OCI-LY3 (cell line): ENCODE data around the gene PLB1.

ENCODE experiments used
- H2AFZ ChIP-seq: fragments of 200-600, 300-600 bp; shearing (Covaris generic); 2 replicates; pipeline ENCODE4 v1.6.0; 2014; ENCODE audit warnings: antibody characterized with exemption, low read depth, low read length
- H3K27ac ChIP-seq: fragments of 200-600, 300-600 bp; sonication (generic); 2 replicates; pipeline ENCODE4 v1.5.1; 2014; ENCODE audit warnings: mild to moderate bottlenecking, low read length, moderate library complexity, mixed read lengths
- H3K27me3 ChIP-seq: fragments of 200-600, 300-600 bp; sonication (generic); 2 replicates; pipeline ENCODE4 v1.6.1; 2014; ENCODE audit warnings: low read depth, low read length, mixed read lengths
- H3K36me3 ChIP-seq: fragments of 200-600, 300-600 bp; sonication (generic); replicated peaks from 2 replicates; pipeline ENCODE3; 2014; ENCODE audit warnings: low read depth, low read length, mixed read lengths
- H3K4me1 ChIP-seq: fragments of 300-600, 200-600 bp; sonication (generic); 2 replicates; pipeline ENCODE4 v1.6.1; 2014; ENCODE audit warnings: low read length, mixed read lengths
- H3K4me2 ChIP-seq: fragments of 200-600, 300-600 bp; sonication (generic); 2 replicates; pipeline ENCODE4 v1.6.1; 2014; ENCODE audit warnings: low read length, mixed read lengths
- H3K4me3 ChIP-seq: fragments of 300-600, 200-600 bp; sonication (generic); 2 replicates; pipeline ENCODE4 v1.5.1; 2014; ENCODE audit warnings: antibody characterized with exemption, mild to moderate bottlenecking, low read length, moderate library complexity
- H3K79me2 ChIP-seq: fragments of 300-600, 200-600 bp; shearing (Covaris generic); 2 replicates; pipeline ENCODE4 v1.6.1; 2014; ENCODE audit warnings: mild to moderate bottlenecking, low read length, mixed read lengths
- H3K9ac ChIP-seq: fragments of 300-600, 200-600 bp; shearing (Covaris generic); 2 replicates; pipeline ENCODE4 v1.6.0; 2014; ENCODE audit warnings: mild to moderate bottlenecking, low read length, moderate library complexity
- H3K9me3 ChIP-seq: fragments of 200-600, 300-600 bp; shearing (Covaris generic); 2 replicates; pipeline ENCODE4 v1.6.1; 2014; ENCODE audit warnings: low read length, mixed read lengths; ENCODE audit not compliant: insufficient read depth
- H4K20me1 ChIP-seq: fragments of 200-600, 300-600 bp; sonication (generic); 2 replicates; pipeline ENCODE4 v1.6.1; 2016; ENCODE audit warnings: low read length, mixed read lengths; ENCODE audit not compliant: insufficient read depth
- EZH2phosphoT487 ChIP-seq: fragments of 200-600 bp; shearing (Covaris generic); IDR thresholded peaks from 2 replicates; pipeline ENCODE4 v1.6.1; 2018; ENCODE audit warnings: antibody characterized with exemption, mixed run types, low read depth
- TF ChIP-seq, protein P1 (sequence below): fragments of 200-600, 300-600 bp; sonication (generic); IDR thresholded peaks from 2 replicates; pipeline ENCODE4 v1.5.1; 2014; ENCODE audit warnings: antibody characterized with exemption, low read length, low read depth

PLB1 gene

DNA sequence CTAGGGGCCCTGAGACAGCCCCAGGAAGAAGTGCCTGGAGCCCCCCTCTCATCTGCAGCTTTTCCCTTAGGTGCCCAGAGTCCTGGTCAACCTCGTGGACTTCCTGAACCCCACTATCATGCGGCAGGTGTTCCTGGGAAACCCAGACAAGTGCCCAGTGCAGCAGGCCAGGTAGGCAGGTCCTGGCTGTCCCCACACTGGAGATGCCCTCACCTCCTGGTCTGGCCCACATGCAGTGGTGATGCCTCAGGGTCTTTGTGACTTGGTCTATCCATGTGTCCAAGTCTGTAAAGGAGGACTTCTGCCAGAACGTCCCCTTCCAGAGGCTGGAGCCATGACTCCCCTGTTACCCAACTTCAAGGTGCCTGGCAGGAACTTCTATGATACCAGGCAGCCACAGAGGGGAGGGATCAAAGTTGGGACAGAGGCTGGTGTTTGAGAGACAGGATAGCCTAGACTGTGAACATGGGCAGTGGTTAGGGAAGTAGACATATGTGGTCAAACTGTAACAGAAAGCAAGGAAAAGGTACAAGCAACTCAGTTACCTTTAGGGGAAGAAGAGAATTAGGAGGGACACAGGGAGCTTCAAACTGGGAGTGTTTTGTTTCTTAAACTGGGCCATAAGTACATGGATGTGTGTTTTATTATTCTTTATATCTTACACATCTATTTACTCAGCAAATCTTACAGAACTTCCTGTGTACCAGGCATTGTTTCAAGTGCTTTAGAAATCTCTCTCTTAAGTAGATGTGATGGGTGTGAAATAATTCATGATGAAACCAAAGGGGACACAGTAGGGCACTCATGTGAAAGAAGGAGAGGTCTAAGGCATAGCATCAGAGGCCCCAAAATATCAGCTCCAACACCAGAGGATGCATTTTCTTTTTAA, 107.1 kb downstream of the PLB1 start:
- Histone ChIP-seq H3K4me3 (no peak overlapping the region), H3K9ac (no peak overlapping the region), H3K4me1 (peaks cover 13% of the 10 kb centered on the region), H2AFZ (no peak overlapping the region), H4K20me1 (no peaks in the 10 kb centered on the region), H3K79me2 (no peaks in the 10 kb centered on the region), H3K9me3 (no peaks in the 10 kb centered on the region), H3K4me2 (no peak overlapping the region), H3K27ac (no peak overlapping the region), H3K36me3 (no peaks in the 10 kb centered on the region), H3K27me3 (no peaks in the 10 kb centered on the region)
- TF ChIP-seq EZH2phosphoT487: no peak
- TF ChIP-seq, protein P1, sequence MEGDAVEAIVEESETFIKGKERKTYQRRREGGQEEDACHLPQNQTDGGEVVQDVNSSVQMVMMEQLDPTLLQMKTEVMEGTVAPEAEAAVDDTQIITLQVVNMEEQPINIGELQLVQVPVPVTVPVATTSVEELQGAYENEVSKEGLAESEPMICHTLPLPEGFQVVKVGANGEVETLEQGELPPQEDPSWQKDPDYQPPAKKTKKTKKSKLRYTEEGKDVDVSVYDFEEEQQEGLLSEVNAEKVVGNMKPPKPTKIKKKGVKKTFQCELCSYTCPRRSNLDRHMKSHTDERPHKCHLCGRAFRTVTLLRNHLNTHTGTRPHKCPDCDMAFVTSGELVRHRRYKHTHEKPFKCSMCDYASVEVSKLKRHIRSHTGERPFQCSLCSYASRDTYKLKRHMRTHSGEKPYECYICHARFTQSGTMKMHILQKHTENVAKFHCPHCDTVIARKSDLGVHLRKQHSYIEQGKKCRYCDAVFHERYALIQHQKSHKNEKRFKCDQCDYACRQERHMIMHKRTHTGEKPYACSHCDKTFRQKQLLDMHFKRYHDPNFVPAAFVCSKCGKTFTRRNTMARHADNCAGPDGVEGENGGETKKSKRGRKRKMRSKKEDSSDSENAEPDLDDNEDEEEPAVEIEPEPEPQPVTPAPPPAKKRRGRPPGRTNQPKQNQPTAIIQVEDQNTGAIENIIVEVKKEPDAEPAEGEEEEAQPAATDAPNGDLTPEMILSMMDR: no peak

GRCh38 chr2:28603821-28604220, 108.0 kb downstream of the PLB1 start:
- no peaks in the 10 kb centered on the region for H3K27me3 ChIP-seq
- TF ChIP-seq, protein P1: no peak
- TF ChIP-seq EZH2phosphoT487: no peak
- no peak overlapping the region for H3K4me2 ChIP-seq

DNA sequence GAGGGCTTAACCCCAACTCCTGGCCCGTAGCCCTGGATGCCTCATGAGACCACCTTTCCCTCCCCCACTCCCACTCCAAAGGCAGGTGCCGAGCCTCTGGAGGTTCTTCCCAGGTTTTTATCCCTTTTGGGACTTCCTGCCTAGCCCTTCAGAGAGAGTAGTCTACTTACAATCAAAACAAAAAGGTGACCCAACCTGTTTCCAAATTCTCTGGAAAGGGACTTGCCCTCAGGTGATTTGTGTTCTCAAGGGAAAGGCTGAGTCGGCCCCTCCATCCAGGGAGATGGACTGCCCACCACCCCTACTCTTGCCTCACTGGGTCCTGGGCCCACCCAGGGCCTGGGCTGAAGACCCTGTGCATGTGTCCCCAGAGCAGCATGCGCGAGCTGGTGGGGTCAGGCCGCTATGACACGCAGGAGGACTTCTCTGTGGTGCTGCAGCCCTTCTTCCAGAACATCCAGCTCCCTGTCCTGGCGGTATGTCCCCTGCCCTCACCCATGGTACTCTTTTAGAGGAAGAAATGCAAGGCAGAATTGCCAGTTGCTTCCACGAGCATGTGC, 108.5 kb downstream of the PLB1 start:
- no peaks in the 10 kb centered on the region for H3K9me3 ChIP-seq
- TF ChIP-seq EZH2phosphoT487: no peak
- TF ChIP-seq, protein P1: no peak
- no peak overlapping the region for H2AFZ ChIP-seq
- H3K4me1 ChIP-seq: peaks cover 13% of the 10 kb centered on the region
- no peak overlapping the region for H3K4me2 ChIP-seq
- no peak overlapping the region for H3K27ac ChIP-seq
- H3K4me3 ChIP-seq: no peak overlapping the region
- H3K27me3 ChIP-seq: 0 out of 2 replicates have a peak, but pooled peaks cover 2% of the 10 kb centered on the region
- no peaks in the 10 kb centered on the region for H3K79me2 ChIP-seq
- no peaks in the 10 kb centered on the region for H4K20me1 ChIP-seq
- H3K36me3 ChIP-seq: no peaks in the 10 kb centered on the region
- H3K9ac ChIP-seq: no peak overlapping the region

More at GRCh38 chr2:28603821-28604220, 108.0 kb downstream of the PLB1 start:
- Histone ChIP-seq H3K4me3 (no peak overlapping the region), H2AFZ (no peak overlapping the region), H3K36me3 (no peaks in the 10 kb centered on the region), H3K9me3 (no peaks in the 10 kb centered on the region), H3K27ac (no peak overlapping the region), H3K4me1 (peaks cover 13% of the 10 kb centered on the region), H4K20me1 (no peaks in the 10 kb centered on the region), H3K9ac (no peak overlapping the region), H3K79me2 (no peaks in the 10 kb centered on the region)

DNA sequence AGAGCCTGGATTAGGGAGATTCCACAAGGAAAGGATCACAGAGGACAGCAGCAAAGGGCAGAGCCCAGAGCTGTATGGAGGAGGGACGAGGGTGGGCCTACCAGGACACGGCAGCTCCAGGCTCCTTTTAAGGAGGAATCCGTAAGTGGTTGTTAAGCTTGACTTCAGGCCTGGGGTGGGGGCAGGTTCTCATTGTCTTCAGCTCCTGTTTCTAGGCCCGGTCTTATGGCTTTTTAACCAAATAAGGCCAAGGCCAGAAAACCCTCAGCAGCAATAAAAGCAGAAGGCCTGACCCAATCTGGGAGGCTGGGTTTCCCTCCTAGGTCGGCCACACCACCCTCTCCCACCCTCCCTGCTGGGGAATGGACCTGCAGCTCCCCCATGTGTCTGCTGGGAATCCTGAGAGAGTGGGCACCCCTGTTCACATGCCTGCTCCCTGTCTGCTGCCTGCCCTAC, 111.2 kb downstream of the PLB1 start:
- H3K4me2 ChIP-seq: no peak overlapping the region
- no peak overlapping the region for H3K27ac ChIP-seq
- no peak for TF ChIP-seq EZH2phosphoT487
- TF ChIP-seq, protein P1: no peak
- H3K9me3 ChIP-seq: no peaks in the 10 kb centered on the region
- no peaks in the 10 kb centered on the region for H4K20me1 ChIP-seq
- no peaks in the 10 kb centered on the region for H3K79me2 ChIP-seq
- 0 out of 2 replicates have a peak, but pooled peaks cover 5% of the 10 kb centered on the region for H3K27me3 ChIP-seq
- H3K36me3 ChIP-seq: no peaks in the 10 kb centered on the region
- no peak overlapping the region for H3K9ac ChIP-seq
- H3K4me3 ChIP-seq: no peak overlapping the region
- H2AFZ ChIP-seq: no peak overlapping the region
- H3K4me1 ChIP-seq: peaks cover 16% of the 10 kb centered on the region
